Right renal cortex interstitium (tissue), 3 donors: ENCODE results near the gene LRRFIP1. TPM values are rescaled to one million over a fixed set of nuclear protein-coding genes. Genes with fewer than 3 reads are reported as not detected.

Experiments used
- DNase-seq, 3 donors: peaks; one replicate each; pipeline ENCODE4 v3.0.0-alpha.2; 2013; ENCODE audit warnings: low read depth in 3 of 3, low spot score in 2 of 3
- polyA plus RNA-seq, 3 donors: library from polyadenylated mRNA; unstranded; fragments of 120-200 nt; gene quantifications; one replicate each; pipeline ENCODE4 v1.2.1, GENCODE V29; 2013; ENCODE audit not compliant: insufficient read length in 3 of 3

LRRFIP1 gene
- polyA plus RNA-seq, 3 donors, result 90.4 to 97.6 (median 93.6) TPM

DNA sequence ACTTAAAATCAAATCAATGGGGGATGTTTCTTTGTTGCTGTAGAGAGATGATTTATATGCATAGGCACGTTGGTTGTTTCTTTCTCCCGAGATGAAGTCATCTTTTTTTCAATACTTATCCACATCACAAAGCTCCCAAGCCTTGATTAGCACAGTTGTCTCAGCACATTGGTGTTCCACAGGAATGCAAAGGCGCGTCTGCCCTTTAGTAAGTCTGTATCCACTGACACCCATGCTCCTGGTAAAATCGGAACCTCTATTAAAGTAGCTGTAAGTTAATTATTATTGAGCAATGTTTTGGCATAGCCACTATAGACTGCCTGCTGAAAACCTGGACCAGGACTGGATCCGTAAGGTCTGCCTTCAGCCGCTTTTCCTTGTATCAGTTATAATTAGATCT is 93.6 kb downstream of the LRRFIP1 start:
- no peak for DNase-seq

DNA sequence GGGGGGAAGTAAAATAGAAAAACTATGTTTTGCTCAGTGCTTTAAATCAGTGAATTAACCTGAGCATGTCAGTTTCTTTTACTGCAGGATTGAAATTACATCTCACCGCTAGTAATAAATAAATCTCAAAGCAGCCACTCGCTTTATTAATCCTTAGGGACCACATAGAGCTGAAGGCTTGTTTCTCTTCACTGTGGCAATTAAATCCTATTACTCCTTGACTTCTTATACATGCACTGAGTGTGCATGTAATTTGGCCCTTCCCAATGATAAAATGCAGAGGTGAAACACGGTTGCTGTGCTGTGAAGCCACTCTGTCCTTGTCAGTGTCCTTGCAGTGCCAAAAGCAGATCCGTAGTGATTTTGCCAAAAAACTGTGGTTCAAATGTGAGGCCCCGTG is 94.1 kb downstream of the LRRFIP1 start:
- no peak for DNase-seq

DNA sequence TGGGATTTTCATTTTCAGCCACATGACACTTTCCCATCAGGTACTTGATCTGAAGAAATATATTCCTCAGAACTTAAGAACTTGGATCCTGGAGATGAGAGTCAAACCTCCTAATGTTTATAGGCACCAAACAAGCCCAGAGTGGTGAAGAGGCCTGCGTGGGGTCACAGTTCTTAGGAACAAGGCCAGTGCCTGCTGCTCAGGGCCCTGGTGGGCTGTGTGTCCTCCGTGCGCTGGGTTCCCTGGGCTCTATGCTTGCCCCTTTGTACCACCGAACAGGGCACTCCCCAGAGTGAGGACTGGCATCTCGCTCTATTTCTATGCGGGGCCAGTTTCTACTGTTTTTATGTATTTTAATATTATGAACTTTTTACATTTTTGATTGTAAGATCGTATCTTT is 95.2 kb downstream of the LRRFIP1 start:
- no peak for DNase-seq

DNA sequence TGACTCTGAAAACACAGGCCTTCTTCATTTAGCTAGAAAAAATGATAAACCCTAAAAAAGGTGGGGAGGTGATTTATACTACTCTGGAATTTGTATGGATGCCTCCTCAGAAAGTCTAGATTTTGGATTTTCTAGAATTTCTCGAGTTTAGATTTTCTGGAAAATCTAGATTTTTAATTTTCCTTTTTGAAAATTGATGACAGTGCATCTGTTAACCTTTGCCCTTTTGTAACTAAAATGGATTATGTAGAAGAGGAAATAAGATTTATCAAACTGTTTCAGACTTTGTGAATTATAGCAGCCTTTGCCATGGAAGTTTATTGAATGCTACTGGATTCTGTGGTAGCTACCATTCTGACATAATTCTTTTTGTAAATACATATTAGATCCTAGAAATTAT is 95.6 kb downstream of the LRRFIP1 start:
- DNase-seq, result no peak

DNA sequence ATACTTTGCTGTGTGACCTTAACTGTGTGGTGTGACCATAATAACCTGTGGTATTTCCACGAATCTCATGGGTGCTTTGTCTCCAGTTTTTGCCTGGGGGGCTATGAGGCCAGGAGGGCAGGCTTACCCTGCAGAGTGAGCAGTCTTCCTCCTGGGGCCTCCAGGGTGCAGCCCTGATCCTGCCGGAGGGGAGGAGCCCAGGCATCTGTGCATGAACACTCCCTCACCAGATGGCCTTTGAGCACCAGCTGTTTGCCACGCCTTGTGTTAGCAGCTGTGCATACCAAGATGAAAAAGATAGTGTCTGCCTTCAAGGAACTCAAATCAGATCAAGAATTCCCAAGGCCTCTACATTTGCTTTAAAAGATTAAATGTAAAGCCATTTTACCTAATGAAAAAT is 96.2 kb downstream of the LRRFIP1 start:
- no peak for DNase-seq

DNA sequence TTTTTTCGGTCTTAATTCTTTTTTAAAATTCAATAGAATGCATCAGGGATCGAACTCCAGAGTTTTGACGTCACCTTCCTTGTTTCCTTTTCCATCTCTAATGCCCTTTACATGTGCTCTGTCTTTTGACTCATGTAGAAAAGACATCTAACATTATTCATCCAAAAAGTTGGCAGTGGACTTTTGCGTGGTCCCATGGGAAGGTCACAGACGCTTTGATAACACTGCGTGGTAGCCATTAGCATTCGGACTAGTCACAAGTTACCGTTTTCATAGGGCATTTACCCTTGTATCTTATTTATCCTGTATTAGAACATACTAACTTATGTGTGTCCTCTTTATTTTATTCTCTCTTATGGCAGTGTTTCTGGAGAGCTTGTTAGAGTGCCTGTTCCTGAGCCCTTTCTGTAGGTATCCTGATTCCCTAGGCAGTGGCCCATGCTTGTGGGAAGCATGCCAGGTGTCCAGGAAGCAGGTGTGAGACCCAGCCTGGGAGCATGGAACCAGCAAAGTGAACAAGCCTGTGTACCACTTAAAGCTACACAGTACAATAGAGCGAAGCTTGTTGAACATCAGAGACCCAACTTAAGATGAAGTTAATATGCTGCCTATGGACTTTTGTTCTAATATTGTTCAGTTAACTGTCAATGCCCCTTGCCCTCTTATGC is 97.6 kb downstream of the LRRFIP1 start:
- DNase-seq, result no peak

DNA sequence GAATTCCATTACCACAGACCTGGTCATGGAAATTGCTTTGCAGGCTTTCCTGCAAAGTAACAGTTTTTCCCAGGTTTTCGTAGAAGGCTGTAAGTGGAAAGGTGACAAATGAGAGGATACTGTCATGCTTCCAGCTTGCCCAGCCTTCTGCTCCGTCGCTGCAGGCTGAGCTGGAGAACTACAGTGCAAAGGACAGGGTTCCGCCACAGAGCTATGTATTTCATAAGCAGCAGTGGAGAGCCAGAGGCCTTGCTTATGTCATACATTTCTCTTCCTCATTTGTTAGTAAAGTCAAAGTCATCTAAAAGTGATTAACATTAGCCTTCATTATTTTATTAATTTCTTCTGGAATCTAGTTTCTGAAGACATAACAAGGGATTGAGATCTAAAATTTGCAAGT is 98.3 kb downstream of the LRRFIP1 start:
- DNase-seq, result no peak

DNA sequence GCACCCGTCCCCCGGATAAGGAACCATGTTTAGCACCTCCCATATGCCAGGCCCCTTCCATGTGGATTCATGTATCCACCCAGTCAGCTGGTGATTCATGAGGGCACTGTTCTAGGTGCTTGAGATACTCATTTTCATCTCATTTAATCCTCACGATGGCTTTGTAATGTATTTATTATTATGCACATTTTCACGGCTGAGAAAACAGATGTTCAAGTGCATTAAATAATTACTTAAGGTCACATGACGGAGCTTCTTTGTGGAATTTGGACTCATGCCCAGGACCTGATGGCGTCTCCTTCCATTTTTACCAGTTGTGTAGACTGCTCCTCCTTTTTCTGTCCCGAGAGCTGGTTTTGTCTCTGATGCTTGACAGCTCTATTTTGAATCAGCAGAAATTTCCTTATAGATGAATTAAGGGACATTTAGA is 99.0 kb downstream of the LRRFIP1 start:
- DNase-seq, result peak in 1 of 3 donors; percentile 58

DNA sequence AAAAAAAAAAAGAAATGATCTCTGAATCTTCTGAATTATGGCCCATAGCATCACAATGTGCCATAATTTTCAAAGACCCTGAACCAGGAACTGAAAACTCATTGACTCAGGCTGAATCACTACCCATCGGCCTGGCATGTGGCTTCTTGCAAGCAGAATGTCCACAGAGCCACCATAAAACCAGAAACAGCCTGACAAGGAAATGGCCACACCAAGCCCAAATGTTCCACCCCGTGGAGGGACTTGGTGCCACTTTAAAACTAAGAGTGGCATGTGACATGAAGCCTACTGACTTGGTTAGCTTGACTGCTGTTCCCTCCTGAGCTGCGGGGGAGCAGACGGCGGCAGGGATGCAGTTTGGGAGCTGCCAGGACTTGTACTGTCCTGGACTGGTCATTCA is 100.0 kb downstream of the LRRFIP1 start:
- DNase-seq, result no peak

DNA sequence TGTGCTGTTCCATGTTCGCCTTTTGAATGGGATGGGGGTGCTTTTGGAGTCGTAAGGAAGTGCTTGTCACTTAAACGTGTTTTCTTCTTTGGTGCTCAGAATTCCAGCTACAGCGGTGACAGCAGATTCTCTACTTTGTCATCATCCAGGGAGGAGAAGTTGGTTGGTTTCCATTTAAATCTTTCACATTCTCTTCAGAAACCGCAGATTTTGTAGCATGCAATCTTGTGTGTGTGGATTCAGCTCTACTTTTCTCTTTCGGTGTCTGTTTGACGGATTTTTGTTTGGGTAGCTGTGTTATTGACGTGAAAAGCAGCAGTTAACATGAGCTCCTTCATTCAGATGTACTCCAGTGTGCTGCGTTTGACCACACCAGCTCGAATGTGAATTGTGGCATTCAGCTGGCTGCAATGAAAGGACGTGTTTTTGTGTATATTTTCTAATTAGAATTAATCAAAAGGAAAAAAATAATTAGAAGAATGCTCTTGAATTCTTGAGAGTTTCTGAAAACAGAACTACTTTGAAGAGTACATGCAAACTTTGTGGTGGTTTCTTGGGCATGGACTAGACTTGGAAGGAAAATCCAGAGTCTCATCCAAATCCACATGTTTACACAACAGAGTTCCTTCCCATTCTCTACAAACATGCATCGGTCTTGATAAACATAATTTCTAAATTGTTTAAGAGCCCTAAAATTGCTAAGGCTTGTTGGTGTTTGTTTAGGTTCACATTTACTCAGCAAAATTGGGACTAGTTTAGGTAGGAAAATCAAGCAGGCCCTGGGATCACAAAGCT is 102.5 kb downstream of the LRRFIP1 start:
- DNase-seq, result no peak

DNA sequence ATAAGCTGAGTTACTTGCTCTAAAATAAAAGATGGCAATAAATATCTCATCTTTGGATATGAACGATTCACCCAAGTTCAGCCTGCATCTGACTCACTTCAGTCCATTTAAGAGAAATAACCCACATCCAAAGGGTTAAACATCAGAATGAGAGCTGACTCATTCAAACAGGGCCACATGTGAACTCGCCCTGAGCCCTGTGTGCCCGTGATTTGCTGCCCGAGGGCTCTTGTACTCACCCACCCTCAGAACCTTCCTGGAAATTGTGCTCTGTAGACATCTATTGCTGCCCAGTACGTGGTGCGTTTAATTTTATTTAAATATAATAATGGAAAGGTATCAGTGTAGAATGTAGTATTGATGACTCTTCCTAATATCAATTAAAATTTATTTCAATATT is 104.3 kb downstream of the LRRFIP1 start:
- no peak for DNase-seq

DNA sequence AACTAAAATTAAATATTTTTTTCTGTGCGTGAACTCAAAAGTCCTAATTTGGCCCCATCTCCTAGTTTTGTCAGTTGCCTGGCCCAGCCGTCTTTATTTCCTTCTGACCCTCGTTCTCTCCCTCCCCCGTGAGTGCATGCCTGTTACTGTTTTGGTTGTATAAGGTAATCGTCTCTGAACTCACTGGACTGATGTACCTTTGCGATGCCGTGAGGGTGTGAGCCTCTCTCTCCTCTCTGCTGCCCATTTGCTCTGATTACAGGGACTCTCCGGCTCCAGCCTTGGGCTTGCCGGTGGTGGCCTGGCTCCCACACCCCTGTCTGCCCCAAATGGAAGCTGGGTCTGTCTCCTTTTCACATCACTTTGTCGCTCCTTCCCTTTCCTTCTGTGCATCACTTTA is 104.7 kb downstream of the LRRFIP1 start:
- DNase-seq, result no peak

DNA sequence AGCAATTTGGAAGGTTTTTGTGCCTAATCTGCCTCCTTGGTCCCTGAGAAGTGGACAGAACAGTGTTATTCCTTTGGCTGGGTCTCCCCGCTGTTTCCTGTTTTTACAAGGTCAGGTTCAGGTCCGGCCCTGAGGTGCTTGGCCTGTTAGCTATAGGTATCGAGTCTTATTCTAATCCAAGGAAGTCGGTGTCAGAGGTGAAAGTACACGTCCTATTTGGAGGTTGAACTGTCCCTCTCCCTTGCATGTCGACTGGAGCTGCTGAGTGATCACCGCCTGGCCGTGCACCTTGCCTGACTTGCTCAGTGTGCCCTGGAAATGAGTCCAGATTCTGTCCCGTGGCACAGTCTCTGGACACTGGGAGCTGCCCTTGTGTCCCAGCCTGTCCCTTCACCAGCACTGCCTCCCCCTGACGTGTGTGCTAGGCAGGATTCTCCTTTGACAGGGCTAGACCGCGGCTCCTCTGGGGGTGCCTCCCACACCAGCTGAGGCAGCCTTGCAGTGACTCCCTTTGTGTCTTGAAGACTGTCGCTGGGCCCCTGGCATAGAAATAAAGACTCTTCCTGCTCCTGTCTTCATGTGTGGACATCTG is 105.5 kb downstream of the LRRFIP1 start:
- DNase-seq, result no peak

DNA sequence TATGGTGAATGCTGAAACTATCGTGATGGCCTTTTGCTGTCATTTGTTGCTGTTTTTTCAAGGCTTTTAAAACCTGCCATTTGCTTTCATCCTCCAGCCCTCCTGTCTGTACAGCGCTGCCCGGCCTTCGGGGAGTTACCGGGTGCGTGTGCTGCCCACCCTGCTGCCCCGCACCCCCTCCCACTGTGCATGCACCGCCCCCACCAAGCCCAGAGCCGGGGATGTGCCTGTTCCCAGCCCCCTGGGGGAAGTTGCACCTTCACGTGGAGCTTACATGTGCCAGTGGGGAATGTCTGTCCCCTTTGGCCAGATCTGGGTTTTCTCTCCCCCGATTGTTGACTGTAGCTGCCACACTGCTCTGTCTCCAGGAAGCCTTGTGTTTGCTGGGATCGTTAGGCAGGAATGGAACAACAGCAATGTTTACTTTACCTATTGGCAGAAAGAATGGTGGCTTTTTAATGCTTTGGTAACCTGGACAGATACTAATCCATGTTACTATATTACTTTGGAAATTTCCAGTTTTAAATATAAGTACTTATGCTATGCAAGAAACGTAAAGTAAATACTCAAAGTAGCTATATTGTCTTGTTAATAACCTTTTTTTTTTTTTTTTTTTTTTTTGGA is 106.4 kb downstream of the LRRFIP1 start:
- DNase-seq, result no peak

DNA sequence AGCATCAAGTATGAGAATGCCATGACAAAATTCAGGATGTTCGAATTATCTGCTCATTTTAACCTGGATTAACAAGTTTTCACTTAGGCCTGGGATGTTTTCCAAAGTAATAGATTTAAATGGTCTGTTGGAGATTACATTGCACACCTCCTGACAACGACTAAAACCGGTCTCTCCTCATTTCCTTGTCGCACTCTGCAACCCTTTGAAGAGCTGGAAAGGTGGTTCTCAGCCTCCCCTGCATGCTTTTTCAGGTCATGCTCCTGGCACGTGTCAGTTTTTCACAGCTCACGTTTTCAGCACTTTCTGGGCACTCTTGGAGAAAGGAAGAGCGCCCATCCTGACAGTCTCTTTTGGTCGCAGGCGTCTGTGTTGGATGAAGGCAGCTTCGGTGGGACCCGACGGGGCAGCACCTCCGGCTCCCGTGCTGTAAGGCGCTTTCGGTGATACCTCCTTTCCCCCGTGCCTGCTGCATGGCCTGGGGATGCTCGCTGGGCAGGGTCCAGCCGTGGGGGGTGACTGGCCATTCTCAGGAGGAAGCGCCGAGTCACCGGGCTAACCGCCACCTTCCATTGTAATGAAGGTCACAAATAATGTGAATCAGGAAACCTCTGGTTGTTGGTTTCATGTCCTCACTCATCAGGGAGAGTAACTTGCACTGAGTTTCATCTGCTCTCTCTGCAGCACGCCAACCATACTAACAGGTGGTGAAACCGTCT is 107.7 kb downstream of the LRRFIP1 start:
- DNase-seq, result no peak

DNA sequence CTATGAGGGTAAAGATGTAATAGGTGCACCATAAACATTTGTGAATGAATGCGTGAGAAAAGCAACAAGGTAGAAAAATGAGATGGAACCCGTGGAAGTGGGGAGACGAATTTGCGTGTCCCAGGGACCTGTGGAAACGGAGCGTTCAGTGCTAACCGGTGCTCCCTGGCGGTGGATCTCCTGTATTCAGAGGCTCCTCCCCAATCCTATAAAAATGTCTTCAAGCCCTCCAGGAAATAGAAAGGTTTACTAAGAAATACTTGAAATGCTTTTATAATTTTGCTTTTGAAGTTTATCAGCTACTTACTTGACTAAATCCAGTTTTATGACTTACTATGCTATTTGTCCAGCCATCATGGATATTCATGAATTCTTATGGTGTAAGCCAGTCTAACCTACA is 108.4 kb downstream of the LRRFIP1 start:
- DNase-seq, result no peak

DNA sequence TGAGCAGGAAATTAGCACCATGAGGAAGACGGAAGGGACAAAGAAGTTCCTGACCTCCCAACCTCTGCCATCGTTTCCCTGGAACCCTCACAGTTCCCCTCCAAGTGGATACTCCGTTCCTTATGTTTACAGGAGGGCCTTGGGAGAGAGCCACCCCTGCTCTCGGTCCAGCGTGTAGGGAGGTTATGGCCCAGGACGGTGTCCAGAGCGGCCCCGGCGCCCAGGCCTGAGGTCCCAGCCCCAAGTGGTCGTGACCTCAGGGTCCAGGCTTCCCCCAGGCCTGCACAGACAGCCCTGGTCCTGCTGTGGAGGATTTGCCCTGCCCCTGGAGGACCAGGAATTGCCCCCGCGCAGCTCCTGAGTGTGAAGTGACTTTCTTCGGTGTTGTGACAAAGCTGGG is 109.4 kb downstream of the LRRFIP1 start:
- DNase-seq, result no peak

DNA sequence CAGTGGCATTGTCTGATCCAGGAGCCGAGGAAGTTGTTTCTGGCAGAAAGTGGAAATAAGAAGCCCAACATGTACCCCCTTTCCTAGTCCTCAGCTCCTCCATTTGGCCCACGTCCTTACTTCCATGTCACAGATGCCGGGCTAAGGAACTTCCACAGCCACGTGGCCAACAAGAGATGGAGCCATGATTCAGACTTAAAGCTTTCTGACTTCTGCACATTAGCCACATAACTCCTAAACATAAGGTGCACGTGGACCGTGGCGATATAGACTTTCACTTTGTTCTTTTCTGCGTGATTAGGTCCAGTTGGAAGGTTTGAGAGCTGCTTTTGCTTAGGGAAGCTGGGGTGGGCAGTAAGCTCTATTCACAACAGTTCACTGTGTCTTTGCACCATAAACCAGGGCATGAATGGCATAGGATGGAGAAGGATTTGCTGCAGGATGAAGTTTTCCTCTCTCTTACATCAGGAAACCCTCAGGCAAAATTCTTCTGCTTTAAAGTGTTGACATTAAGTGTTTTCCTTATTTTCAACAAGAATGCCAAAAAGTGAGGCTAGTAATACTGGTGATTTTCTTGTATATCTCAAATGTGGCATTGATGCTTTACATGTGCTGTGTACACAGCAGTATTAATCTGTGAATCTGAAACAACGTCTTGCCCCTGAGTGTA is 109.9 kb downstream of the LRRFIP1 start:
- no peak for DNase-seq

DNA sequence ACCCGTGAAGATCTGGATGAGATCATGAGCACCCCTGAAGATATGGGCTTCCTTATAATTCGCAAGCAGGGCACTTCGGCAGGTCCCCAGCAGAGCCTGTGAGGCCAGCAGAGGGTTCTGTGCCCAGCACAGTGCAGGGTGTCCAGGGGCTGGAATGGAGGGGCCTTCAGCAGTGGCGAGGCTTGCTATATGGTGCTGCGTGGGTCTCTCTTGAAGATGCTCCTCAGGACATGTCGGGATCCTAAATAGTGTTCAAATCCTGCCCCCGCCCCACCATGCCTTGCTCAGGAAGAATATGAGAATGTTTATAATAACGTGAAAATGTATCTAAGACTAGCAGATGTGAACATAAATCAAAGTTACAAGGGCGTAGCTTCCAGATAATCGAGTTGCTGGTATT is 110.9 kb downstream of the LRRFIP1 start:
- DNase-seq, result no peak

DNA sequence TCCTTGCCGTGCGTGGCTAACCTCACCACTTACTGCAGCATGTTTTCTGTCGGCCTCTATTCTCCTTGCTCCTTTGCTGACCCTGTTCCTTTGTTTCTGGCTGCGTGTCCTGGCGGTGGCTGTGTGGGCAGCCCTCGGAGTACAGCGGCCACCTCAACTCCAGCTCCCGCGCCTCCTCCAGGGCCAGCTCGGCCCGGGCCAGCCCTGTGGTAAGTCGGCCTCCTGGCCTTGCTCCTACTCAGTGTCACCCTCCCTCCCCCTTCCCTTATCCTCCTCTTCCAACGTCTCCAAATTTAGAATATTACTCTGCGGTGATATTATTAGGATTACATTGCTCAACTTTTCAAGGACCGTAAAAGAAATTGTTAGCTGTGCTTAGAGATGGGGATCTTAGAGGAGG is 111.7 kb downstream of the LRRFIP1 start:
- no peak for DNase-seq
